Stimulated activated naive CD4-positive, alpha-beta T cell (primary cell): ENCODE data around the gene CMTR1.
A peak's percentile ranks its signal among the peaks of the same experiment; 100 is the strongest.
"Not testable (repeated sequence)": the region's sequence is repeated elsewhere in the genome, so short reads cannot be mapped to it uniquely, and the experiment has no call there.

ENCODE experiments used
- DNase-seq, 6 experiments: peaks; one replicate each; lab custom pipeline; 2025; lab: John Stamatoyannopoulos, UW

CMTR1 gene

GRCh38 chr6:37432916-37433656, at the start of gene CMTR1:
CMTR1 (plus strand) TSS chr6:37433221; CDS start chr6:37435630, 2,409 bp downstream.
- DNase-seq: peak; percentile 90 to 95 (median 94)

DNA sequence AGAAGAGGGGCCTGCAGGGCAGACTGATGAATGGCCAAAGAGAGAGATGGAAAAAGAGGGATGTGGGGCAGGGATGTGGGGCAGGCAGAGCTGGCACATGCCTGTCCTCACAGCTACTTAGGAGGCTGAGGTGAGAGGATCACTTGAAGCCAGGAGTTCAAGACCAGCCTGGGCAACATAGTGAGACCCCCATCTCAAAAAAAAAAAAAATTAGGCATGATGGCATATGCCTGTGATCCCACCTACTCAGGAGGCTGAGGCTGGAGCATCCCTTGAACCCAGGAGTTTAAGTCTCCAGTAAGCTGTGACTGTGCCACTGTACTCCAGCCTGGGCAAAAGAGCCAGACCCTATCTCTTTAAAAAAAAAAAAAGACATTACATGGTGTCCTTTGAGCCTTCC, 44.4 kb upstream of the CMTR1 start:
- DNase-seq: no peak

GRCh38 chr6:37389857-37390256, 43.2 kb upstream of the CMTR1 start:
- no peak for DNase-seq

- DNase-seq: no peak
Measured at GRCh38 chr6:37391120-37391519, 41.9 kb upstream of the CMTR1 start.

- DNase-seq: no peak
Measured at GRCh38 chr6:37392821-37393220, 40.2 kb upstream of the CMTR1 start.

- no peak for DNase-seq
Measured at GRCh38 chr6:37393381-37393929, 39.6 kb upstream of the CMTR1 start.

- no peak for DNase-seq
Measured at GRCh38 chr6:37396571-37397180, 36.3 kb upstream of the CMTR1 start.

- no peak for DNase-seq
Measured at GRCh38 chr6:37399131-37399530, 33.9 kb upstream of the CMTR1 start.

GRCh38 chr6:37399795-37400490, 33.1 kb upstream of the CMTR1 start:
- DNase-seq: no peak

- DNase-seq: not testable (repeated sequence)
Measured at GRCh38 chr6:37401658-37402057, 31.4 kb upstream of the CMTR1 start.

- DNase-seq: no peak
Measured at GRCh38 chr6:37406726-37407341, 26.2 kb upstream of the CMTR1 start.

DNA sequence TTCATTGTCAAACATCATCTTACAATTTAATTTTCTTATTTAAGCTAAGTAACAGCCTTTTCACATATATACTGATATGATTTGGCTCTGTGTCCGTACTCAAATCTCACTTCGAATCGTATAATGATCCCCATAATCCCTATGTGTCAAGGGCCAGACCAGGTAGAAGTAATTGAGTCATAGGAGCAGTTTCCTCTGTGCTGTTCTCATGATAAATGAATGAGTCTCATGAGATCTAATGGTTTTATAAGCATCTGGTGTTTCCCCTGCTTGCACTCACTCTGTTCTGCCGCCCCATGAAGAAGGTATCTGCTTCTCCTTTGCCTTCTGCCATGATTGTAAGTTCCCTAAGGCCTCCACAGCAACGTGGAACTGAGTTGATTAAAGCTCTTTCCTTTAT, 25.1 kb upstream of the CMTR1 start:
- no peak for DNase-seq

DNA sequence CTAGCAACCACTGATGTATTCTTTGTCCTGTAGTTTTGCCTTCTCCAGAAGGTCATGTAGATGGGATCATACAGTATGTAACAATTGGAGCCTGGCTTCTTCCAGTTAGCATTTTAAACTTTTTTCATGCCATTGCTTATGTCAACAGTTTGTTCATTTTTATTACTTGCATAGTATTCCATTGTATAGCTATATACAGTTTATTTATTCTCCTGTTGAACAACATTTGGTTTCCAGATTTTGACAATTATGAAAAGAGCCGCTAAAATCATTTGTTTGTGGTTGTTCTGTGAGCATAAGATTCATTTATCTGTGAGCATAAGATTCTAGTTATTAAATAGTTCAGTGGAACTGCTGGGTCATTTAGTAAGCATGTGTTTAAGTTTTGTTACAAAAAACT, 23.5 kb upstream of the CMTR1 start:
- no peak for DNase-seq

GRCh38 chr6:37417393-37417792, 15.6 kb upstream of the CMTR1 start:
- DNase-seq: no peak

GRCh38 chr6:37418722-37419121, 14.3 kb upstream of the CMTR1 start:
- DNase-seq: no peak

DNA sequence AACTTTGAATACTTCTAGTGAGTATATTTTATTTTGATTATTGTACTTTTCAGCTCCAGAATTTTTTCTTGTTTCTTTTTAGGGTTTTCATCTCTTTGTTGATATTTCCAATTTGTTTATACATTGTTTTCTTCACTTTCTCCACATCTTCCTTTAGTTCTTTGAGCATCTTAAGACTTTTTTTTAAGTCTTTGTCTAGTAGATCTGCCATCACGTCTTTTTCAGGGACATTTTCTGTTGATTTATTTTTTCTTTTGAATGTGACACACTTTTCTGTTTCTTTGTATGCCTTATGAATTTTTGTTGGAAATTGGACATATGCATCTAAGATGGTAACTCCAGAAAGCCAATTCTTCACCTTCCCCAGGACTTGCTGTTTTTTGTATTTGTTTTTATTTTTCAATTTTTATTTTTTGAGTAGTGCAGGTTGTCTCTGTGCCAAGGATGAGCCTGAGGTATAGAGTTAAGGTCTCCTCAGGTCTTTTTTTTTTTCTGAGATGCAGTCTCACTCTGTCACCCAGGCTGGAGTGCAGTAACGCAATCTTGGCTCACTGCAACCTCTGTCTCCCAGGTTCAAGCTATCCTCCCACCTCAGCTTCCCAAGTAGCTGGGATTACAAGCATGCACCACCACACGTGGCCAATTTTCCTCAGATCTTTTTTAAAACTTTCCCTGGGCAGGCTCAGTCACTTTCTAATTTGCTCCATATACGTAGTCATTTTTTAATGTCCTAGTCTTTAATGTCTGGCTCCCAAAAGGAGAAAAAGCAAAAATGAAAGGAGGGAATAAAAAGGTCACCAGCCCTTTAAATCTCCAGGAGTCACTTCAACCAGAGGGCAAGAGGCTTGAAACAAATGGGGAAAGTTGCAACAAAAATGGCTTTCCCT, 6.7 kb upstream of the CMTR1 start:
- DNase-seq: no peak

DNA sequence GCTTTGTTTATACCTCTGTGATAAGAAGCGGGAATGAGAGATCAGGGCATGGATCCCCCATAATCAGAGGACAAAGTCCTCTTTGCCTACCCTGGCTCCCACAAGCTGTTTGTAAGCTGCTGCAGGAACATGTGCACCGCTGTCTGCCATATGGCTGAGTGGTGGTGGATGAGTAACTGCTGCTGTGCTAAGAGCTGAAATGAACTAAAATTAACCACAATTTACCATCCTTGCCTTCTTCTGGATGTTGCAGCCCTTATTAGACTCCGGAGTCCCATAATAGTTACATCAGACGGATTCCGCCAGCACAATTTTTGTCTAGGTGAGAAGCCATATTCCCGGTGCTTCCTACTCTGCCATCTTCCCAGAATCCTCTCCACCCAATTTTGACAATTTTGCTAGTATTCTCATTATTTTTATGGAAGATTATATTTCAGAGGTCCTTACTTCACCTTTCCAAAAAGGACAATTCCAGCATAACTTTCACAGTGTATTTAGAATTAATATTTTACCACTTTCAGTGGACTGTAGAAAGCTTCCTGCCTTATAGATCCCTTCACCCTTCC, 6.0 kb upstream of the CMTR1 start:
- DNase-seq: no peak

GRCh38 chr6:37429352-37429750, 3.7 kb upstream of the CMTR1 start:
- no peak for DNase-seq

GRCh38 chr6:37432590-37432915, 468 bp upstream of the CMTR1 start:
- DNase-seq: no peak

DNA sequence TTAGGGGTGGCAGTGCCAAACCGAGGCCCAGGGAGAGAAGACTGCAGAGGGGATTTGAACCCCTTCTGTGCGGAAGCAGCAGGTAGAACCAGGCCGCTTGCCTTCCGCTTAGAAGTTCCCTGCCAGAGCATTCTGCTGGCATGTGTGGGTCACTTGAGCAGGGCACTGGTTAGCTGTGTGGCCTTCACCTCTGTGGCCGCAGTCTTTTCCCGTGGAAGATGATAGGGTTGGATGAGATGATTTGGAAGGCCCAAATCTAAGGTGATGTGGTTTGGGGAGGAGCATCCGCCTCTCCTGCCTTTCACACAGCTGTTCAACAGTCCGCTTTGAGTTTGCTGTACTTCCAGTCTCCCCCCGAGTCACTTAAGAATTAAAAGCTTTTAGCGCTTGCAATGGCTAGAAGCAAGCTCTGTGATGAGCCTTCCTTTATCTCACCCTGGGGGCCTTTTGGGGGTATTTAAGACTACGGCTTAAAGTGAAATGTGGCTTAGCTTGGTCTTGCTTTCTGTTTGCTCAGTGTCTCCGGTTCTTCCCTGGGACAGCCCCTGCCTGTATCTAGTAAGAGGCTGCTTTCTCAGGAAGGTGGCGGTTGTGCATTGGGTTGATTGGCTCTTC, 743 bp downstream of the CMTR1 start:
- peak in 5 of 6 experiments; percentile 5 to 61 (median 58) for DNase-seq

- DNase-seq: no peak
Measured at GRCh38 chr6:37435373-37435772, 2.4 kb downstream of the CMTR1 start.
